NCI-H774 (cell line): ENCODE results near the gene DLX5.
A peak's percentile ranks its signal among the peaks of the same experiment; 100 is the strongest.

Experiments used
- DNase-seq: peaks from one replicate; lab custom pipeline; 2025; lab: John Stamatoyannopoulos, UW

The DLX5 gene

DNA sequence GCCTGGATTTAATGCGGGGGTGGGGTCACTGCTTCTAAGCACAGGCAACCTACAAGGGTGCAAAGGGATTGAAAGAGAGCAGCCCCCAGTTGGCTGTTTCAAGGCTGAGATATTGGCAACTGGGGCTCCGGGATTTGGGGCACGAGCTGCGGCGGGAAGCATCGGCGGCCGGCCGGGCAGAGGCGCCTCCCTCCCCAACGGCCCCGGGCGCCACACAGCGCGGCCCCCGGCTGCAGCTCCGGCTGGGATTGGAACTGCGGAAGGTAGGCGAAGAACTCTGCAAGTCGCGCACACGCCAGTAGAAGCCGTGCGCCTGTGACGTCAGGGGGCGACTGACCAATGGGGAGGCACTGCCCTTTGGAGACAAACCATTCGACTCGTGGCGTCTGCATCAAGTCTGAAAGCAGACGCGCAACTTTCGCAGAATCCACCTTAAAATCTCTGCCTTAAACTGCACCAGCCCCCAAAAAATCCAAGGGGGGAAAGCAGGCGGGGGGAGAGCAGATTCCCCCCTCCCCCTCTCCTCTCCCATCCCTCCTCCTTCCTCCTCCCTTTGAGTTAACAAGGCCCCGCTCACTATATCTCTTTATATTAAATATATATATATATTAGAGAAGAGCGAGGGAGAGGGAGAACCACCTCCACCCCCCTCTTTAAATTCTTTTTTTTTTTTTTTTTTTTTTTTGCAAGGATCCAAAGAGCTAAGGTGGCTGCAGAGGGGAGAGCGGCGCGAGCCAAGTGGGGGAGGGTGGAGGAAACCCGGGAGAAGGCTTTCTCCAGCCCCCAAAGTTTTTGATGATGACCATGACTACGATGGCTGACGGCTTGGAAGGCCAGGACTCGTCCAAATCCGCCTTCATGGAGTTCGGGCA is 19.2 kb downstream of the DLX5 start, which contains the start of gene DLX6:
DLX6 (plus strand) TSS at position 371 of the 872 bp plus-strand sequence; CDS start at position 796, 425 bp downstream.
- peak; percentile 98 for DNase-seq

DNA sequence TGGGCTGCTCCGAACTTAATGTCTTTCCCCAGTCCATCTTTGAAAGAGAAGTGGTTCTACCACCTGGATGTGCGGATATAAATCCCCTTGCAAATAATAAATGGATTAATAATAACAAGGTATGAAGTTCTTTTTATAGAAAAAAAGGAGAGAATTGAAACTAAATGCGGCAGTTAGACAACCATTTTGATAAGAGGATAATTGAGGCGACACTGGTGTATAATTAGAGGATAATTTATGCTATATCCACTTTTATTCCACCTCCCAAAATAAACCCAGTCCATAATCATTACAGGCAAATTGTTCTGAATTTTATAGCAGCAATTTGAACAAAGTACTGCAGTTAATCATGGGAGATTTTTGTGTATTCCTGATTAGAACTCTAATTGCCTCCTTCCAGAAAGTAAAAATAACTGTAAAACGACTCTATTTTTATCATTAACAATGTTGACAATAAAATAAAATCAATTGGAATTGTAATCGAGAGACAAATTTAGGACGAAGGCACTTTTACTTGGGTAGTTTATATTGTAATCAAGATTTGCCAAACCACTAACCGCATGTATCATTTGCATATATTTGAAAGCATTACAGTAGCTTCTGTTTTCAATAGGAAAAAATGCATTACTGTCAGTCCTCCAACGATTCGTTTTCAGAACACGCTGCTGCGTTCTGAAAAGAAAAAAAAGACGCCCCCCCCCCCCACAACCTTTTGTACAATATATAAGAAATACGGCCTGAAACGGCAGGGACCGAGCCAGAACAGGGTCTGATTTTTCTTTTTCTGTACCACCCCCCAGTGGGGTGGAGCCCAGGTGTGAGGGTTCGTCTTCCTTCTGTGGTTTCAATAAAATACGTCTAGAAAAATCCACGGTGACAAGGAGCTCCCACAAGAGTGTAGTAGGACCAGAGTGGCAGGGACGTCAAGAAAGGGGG is 20.1 kb downstream of the DLX5 start:
- peak; percentile 85 for DNase-seq

DNA sequence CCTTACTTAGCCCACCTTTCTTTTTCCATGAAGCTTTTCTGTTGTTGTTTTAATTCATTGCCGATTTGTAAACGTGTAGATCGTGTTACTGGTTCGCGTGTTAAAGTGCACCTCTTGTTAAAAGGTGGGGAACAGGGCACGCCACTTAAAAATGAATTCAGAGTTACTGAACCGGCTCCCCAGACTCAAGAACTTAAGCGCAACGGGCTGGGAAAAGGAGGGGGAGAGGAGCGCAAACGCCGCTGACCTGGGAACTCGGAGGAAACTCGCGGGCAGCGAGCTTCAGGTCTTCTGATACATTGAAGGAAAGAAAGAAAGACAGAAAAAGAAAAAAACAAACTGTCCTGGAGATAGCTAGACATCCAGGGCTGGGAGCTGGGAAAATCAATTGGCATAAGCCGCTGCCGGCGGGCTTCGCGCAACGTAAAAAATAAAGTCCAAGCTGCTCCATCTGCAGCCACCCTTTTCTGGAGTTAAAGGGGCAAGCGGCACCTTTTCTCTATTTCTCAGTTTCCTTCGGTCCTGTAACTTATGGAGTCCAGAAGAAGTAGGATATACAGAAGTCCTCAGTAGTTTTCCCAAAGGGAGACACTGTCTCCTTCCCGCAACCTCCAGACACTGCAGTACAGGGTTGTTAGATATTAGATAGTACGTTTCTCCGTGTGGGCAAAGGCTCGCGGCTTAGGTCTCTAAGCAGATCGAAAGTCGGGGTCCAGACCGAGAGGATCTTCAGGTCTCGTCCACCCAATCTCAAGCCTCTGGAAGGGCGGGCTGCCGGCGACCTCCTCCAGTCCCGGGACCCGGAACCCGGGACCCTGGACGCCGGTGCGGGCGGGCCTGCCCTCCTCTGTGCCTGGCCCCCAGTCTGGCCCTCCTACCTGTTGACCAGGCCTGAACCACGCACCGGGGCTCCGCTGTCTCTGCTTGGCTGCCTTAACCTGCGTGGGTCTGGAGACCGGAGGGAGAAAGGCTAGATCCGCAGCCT is 21.1 kb downstream of the DLX5 start:
- no peak for DNase-seq

DNA sequence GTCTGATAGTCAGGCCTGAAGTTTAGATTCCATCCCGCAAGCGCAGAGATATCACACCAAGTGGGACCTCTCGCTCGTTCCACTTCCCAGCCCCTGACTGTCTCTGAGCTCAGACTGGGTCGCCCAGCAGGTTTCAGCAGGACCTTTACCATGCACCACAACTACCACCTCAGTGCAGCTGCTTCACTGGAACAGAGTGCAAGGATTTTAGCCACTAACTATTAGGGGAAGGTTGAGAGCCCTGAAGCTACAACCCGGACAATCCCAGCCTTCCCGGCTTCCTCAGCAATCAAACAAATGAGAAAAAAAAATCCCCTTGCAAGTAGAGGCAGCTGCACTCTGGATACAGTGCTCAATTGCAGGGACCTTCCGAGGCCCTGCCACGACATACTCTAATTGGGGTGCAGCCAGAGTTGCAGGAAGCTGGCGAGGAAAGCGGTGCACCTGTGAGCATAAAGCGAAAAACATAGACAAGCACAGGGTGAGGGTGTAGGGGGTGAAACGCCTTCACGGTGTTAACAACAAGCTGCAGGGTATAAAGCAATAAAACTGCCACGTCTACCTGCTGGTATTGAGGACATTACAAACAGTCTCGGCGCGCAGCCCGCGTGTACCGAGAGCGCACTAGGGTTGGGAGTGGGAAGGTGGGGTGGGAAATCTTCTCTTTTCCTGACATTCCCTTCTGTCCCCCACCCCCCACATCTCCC is 21.9 kb downstream of the DLX5 start:
- no peak for DNase-seq

DNA sequence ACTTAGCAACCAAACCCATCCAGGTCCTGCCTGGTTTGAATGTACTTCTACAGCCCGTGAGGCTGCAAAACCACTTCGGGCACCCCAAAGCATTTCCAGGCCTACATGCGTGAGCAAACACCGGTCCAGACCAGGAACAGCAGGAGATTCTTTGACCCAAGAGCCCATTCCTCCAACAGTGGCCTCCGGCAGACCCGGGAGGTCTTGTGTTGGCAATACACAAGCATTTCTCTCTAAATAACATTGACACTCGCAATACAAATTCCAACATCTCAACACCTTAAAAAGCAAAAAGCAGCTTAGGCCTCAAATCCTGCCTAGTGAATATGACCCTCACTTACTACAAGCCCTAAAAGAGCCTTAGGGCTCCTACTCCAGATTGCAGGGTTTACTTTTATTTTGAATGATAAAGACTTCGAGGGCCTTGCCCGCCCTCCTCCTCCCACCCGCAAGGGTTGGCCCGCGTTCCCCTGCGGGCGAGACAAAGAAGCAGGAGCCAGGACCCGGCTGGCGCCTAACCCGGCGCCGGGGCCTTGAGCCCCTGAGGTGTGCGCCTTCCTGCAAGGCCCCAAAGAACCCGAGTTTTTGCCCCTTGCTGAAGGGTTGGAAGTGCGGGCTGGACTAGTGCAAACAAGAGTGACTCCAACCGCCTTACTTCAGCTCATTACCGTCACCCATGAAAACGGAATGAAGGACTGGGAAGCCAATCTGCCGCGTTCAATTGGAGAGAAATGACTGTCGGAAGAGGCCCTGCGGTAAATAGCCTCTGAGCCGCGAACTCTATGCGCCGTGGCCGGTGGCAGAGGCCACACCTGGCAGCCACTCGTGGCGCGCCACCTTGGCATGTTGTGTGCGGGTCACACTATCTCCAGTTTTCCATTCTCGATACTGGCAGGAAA is 22.7 kb downstream of the DLX5 start:
- DNase-seq: no peak

DNA sequence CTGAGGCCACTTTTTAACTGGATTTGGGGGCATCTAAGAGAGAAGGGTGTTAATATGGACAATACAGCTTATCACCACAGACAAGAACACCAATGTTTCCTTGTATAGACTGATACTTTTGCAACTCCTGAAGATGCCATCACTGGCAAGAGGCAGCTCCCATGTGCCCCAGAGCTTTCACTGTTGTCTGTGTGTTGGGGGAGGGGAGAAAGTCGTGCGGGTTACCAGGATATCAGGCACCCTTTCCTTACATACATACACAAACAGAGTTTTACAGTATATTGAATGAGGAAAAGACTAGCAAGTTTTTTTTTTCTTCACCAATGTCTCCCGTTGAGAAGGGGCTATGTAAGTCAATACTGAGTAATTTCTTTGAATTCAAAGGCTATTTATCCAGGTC is 23.4 kb downstream of the DLX5 start:
- no peak for DNase-seq

DNA sequence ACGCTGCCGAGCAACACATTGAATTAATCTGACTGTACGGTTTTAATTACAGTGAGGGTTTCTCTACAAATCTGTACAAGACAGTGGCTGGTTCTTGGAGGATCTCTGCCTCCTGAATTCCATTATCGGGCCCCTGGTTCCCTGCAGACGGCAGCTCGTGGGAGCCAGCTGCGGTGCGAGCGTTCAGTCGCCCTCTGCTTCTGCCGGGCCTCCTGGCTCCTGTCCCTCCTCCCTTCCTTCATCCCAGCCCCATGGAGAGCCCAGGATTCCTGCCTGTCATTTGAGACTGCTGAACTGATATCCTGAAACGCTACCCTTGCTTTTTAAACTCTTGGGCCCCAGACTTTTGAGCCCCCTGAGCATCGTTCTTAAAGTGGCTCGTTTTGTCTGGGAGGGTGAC is 25.9 kb downstream of the DLX5 start:
- no peak for DNase-seq

DNA sequence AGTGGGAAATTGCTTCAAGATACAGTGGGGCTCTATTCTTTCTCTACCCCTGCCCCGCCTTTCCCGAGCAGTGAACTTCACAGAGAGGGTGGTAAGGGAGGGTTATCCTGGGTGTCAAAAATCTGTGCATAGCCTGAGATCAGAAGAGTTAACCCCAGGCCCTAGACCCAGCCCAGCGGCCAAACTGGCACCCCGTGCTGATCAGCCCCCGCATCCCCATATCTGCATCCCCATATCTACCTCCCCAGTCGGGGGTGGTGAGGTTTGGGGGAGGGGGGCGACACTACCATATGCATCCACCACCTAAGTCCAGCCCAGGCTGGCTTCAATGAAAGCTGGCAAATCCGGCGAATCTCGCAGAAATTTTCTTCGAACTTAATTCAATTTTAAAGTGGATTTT is 26.3 kb downstream of the DLX5 start:
- no peak for DNase-seq

DNA sequence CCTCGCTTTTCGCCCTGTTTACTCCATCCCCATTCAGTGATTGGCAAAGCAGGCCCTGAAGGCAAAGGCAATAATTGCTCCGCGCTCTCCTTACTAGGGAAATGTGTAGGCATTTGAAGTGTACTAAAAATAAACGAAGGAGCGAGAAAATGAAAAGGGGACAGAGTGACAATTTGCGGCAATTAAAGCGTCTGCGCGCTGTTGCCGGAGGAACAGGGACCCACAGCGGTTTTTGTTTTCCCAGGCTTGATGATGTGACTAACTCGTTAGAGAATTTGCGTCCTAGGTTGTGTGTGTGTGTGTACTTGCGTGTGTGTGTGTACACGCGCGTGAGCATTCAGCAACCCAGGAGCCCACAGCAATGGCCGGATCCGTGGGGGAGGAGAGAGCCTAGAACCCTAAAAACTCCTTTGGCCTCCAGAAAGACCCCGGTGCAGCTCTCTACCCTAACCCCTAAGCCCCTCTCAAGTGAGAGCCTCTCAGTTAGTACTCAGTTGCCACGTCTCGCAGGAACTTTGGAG is 27.1 kb downstream of the DLX5 start:
- no peak for DNase-seq

DNA sequence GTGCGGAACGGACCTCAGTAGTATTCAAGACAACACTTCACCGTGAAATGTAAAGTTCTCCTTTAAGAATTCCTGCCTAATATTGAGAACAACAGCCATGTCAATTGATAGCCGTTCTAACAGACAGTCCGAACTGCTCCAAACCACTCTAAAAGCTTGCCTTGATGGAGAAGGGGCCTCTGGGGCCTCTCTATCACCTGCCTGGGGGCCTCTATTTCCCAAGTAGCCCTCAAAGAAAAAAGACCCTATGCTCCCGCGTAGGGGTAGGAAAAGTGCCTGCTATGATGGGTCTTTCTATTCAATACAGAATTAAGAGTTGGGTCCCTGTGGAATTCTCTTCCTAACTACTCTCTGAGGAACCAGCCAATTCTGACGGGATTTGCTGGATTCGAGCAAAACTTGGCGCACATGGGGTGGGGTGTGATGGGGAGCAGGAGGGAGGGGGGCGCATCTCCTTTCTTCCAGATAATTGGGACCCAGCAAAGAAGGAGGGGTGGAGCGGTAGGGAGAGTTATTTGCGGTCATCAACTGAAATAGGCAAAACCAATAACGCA is 27.6 kb downstream of the DLX5 start:
- DNase-seq: no peak

DNA sequence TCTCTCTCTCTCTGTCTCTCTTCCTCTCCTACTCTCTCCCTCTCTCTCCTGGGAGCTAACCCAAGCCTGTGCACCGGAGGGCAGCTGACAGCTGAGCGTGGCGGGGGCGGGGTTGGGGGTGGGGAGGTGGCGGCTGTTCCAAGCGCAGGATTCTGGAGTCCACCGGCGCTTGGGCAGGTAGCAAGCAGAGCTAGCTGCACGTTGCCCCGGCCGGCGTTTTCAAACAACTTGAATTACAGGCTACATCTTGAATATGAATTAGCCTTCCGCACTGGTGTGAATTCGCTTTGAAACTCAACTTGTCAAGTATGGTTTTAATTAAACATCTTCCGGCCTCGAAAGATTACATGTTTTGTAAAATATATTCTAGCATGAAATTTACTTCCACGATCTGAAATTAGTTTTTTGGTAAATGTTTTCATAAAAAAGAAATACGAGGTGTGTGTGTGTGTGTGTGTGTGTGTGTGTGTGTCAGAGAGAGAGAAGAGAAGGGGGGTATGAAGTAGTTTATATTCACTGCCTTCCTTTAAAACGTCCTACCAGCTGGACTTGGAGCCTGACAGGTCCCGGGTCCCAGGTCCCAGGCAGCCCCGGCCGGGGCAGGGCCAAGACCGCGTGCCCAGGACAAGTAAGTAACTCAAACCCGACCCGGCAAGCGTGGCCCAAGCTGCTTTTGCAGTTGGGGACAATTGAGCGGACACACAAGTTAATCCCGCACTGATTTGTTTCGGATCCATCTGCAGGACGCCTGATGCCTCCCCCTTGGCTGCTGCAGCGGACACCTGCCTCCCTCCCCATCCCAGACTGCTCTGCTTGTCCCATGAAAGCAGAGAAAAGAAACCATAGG is 28.3 kb downstream of the DLX5 start:
- no peak for DNase-seq

DNA sequence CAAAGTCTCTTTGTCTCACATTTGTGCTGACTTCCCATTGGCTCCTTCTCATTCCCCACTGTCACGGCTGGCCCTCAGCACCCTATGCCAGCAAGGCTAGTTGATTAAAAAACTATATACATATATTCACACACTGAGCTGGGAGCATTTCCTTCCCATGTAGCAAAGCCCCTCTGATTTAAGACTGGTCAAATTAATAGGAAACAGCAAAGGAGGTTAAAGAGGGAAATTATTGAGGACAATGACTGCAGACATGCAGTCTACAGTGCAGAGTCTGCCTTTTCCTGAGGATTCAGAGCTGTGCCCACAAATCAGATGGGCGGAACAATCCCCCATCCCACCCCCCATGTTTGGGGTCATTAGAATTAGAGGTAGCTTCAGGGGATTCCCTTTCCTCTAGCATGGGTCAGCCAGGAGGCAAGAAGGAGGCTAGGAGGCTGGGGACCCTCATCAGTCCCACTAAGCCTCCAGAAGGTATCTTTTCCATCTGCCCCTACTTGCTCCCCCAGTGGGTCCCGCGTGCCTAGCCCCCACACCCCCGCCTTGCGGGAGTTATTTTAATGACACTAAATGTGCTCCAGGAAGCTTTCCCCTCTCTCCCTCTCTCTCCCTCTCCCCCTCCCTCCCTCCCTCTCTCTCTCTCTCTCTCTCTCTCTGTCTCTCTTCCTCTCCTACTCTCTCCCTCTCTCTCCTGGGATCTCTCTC is 29.1 kb downstream of the DLX5 start:
- DNase-seq: no peak

DNA sequence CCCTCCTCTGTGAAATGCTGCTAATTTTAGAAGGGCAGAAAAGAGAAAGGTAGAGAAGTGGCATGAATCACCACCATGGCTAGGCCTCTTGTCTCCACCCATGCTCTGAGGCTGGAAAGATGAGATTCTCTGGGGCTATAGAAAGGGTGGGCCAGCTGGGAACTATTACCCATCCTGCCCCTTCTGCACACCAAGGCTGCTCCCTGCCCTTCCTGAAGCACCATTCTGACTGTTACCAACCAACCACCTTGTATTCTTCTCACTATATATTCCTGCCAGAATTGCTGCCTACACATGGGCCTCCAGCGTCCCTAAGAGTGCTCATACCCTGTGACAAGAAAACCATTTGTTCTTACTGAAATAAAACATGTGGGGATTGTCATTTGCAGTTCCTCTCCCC is 30.7 kb downstream of the DLX5 start:
- no peak for DNase-seq

DNA sequence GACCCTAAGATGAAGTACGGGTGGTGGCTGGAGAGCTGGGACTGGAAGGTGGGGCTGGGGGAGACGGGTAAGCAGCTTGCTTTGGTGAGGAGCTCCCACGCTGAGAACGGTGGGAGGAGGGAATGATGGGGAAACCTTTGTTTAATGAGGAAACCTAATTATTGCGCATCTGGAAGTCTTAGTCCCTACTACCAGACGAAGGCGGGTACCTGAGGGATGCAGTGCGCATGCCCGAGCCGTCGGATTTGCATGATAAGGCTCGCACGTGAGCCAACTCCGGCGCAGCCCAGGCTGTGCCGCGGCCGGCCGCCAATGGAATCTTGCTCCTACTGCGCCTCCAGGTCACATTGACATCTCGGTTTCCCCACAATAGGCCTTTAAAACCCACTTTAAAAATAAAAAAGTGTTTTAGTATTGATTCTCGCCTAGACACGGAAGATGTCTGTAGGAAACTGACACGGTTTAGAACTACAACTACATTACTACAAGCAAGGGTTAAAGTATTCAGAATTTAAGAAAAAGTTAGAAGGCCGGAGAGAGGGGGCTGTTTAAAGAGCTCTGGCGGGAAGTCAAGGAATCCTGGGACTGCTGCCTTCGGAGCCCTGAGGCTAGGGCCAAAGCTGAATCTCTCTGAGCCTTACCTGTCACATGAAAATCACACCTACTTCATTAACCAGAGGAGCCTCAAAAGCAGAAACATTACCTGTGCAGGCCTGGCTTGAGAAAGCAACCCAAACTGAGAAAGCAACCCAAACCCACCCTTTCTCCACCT is 31.4 kb downstream of the DLX5 start:
- DNase-seq: no peak

DNA sequence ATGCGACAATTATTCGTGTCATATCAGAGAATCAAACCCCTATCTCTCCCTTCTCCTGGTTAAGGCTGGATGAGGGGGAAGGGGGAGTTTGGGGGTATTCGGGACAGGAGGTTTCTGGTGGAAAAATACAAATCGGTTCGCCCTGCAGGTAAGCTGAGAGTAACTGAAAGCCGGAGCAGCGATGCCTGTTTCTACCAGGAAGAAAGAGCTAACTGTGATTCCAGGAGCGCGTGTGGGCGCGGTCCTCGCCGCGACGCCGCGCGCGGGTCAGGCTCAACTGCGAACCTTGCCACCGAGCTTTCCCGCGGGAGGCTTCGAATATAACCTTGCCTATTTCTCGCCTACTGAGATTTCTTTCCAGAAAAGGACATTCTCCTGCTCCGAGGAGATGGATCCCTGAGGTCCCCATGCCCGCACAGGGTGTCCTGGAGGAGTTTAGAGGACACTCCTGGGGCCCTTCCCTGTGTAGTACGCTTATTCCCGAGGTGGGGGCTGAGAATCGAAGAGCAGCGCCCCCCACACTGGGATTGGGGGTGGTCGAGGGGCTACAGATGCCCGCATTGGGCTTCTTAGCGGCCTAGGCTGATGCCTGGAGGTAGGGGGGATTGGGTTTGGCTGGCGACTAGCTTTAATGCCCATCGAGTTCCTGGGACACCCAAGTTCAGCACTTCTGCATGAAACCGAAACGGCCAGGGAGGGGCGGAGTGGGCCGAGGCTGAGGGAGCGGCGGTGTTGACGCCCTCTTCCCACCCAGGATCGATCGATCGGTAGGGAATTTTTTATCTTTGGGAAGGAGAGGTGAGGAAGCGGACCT is 32.2 kb downstream of the DLX5 start:
- DNase-seq: no peak

DNA sequence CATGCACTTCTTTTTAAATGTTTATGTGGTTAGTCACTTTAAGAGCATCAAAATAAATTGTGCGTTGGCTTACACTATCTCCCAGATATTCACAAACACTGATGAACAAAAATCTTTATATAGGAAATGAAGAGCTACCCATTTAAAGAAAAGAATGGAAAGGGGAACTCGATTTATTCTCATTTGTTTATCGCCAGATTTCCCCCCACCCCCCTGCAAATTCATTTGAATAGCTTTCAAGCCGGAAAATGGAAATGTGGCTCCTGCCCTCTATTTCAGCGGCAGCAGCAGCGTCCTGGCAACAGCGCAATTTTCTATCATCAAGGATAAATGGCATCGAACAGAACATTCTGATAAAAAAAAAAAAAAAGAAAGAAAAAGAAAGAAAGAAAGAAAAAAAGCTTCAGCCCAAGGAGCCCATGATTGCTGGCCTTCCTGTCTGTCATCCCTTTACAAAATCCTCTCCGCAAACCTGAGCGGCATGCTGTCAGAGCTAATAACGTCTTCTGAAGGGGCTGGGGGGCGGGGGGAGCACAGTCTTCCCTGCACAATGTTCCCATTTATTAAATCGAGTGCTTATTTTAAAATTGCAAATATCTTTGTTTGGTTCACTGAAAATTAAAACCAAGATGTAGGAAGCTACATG is 33.0 kb downstream of the DLX5 start:
- no peak for DNase-seq
